Lung (tissue), 12 donors: Measurements from ENCODE around the gene RGS3. TPM values are rescaled to one million over a fixed set of nuclear protein-coding genes. Genes with fewer than 3 reads are reported as not detected.
A peak's percentile ranks its signal among the peaks of the same experiment; 100 is the strongest.

Experiments
- ATAC-seq: fragments of 200-7000 bp; cut with Tn5 transposase; one replicate; pipeline ENCODE4 v1.9.1; 2020; ENCODE audit warnings: moderate number of reproducible peaks; ENCODE audit not compliant: insufficient read depth, low FRiP score
- DNase-seq, 3 donors: peaks; one replicate each; pipeline ENCODE4 v3.0.0-alpha.2; 2013 to 2017
- H3K27ac ChIP-seq, 2 donors: one replicate each; pipeline ENCODE4 v1.5.1; 2013; ENCODE audit warnings: mild to moderate bottlenecking in 2 of 2, moderate library complexity in 2 of 2, control low read depth in 1 of 2, inconsistent platforms in 1 of 2, low read depth in 1 of 2, low read length in 1 of 2
- H3K27me3 ChIP-seq, 3 donors: one replicate each; pipeline ENCODE4 v1.5.1; 2013; ENCODE audit warnings: low read length in 2 of 3; ENCODE audit not compliant: control insufficient read depth in 3 of 3, insufficient read depth in 3 of 3
- H3K36me3 ChIP-seq, 4 donors: one replicate each; pipeline ENCODE4 v1.5.1; 2013; ENCODE audit warnings: low read length in 4 of 4, mild to moderate bottlenecking in 1 of 4, moderate library complexity in 1 of 4; ENCODE audit not compliant: control insufficient read depth in 4 of 4, insufficient read depth in 4 of 4
- H3K4me1 ChIP-seq, 5 donors: one replicate each; pipeline ENCODE4 v1.5.1; 2013; ENCODE audit warnings: low read length in 5 of 5, mild to moderate bottlenecking in 2 of 5, moderate library complexity in 1 of 5; ENCODE audit not compliant: control insufficient read depth in 5 of 5, insufficient read depth in 5 of 5
- H3K4me3 ChIP-seq: one replicate; pipeline ENCODE4 v1.5.1; 2013; ENCODE audit warnings: mild to moderate bottlenecking, control low read depth, moderate library complexity
- H3K9ac ChIP-seq, 2 donors: one replicate each; pipeline ENCODE4 v1.5.1; 2013; ENCODE audit warnings: low read length in 2 of 2, control low read depth in 1 of 2; ENCODE audit not compliant: insufficient read depth in 1 of 2
- H3K9me3 ChIP-seq, 4 donors: one replicate each; pipeline ENCODE4 v1.5.1; 2013; ENCODE audit warnings: low read length in 3 of 4, mild to moderate bottlenecking in 1 of 4, moderate library complexity in 1 of 4; ENCODE audit not compliant: control insufficient read depth in 4 of 4, insufficient read depth in 3 of 4
- CTCF ChIP-seq: IDR thresholded peaks from 2 replicates; pipeline ENCODE4 v1.5.1; 2012; ENCODE audit warnings: mild to moderate bottlenecking; ENCODE audit errors: control extremely low read depth, extremely low read depth
- WGBS, 2 donors: extraction: QIAGEN DNeasy Blood & Tissue Kit; methylation state at CpG; one replicate each; pipeline ENCODE4 v1.1.7; 2013; 5-methylcytosine and 5-hydroxymethylcytosine counted together
- polyA plus RNA-seq, 2 donors: library from polyadenylated mRNA; stranded (reverse); fragments of 200-250 nt; gene quantifications; one replicate each; pipeline ENCODE4 v1.2.1, GENCODE V29; 2013
- total RNA-seq, 2 donors: library from RNA; depleted of rRNA in 1 of 2; stranded (reverse); fragments of >200 nt in 1 of 2; gene quantifications; one replicate each; pipeline ENCODE4 v1.2.1, GENCODE V29; 2014 to 2021
- donor health status: control.
- donor health status: control.
- donor health status: Bipolar disorder and iron deficiency.
- donor health status: healthy.
- donor health status: DM: yes; HTN: yes; CAD: no.

The RGS3 gene
- total and polyA plus RNA-seq, 4 donors: 43.0 to 91.8 (median 73.9) TPM

GRCh38 chr9:113589890-113590289 is 126.4 kb downstream of the RGS3 start:
- DNase-seq (peak in 2 of 3 donors; percentile 65 to 67), ATAC-seq (no peak)
- Histone ChIP-seq H3K4me1 (peaks cover 8 to 40% (median 15%) of the 10 kb centered on the region in 5 donors), H3K9ac (no peak overlapping the region), H3K4me3 (no peak overlapping the region), H3K27ac (peak overlapping the region; percentile 47 to 71), H3K27me3 (no peaks in the 10 kb centered on the region), H3K9me3 (no peaks in the 10 kb centered on the region), H3K36me3 (peaks cover 0 to 14% (median 4%) of the 10 kb centered on the region in 4 donors)
- 14 to 28% methylated on average over 3 of the region's 3 CpGs for WGBS, 2 donors
- peak; percentile 31 for TF ChIP-seq CTCF

GRCh38 chr9:113590389-113590788 is 126.9 kb downstream of the RGS3 start:
- Histone ChIP-seq H3K9ac (no peak overlapping the region), H3K4me1 (peaks cover 8 to 39% (median 15%) of the 10 kb centered on the region in 5 donors), H3K4me3 (no peak overlapping the region), H3K27ac (no peak overlapping the region), H3K27me3 (no peaks in the 10 kb centered on the region), H3K36me3 (peaks cover 0 to 15% (median 4%) of the 10 kb centered on the region in 4 donors), H3K9me3 (no peaks in the 10 kb centered on the region)
- no peak for TF ChIP-seq CTCF
- DNase-seq (no peak), ATAC-seq (no peak)
- WGBS, 2 donors: 88 to 90% methylated on average over 2 of the region's 2 CpGs

- Histone ChIP-seq H3K4me3 (no peak overlapping the region), H3K9me3 (no peaks in the 10 kb centered on the region), H3K27me3 (no peaks in the 10 kb centered on the region), H3K27ac (peak overlapping the region; percentile 33 to 43), H3K9ac (no peak overlapping the region), H3K4me1 (peaks cover 8 to 40% (median 15%) of the 10 kb centered on the region in 5 donors), H3K36me3 (peaks cover 0 to 17% (median 10%) of the 10 kb centered on the region in 4 donors)
- peak; percentile 31 for ATAC-seq
- WGBS, 2 donors: 58 to 66% methylated on average over 20 of the region's 20 CpGs
- DNase-seq: peak; percentile 85 to 90 (median 87)
- TF ChIP-seq CTCF: peak; percentile 74
Measured at GRCh38 chr9:113590991-113591898, 127.7 kb downstream of the RGS3 start.
